ENCODE data around the gene TRIOBP.

TRIOBP gene

GRCh38 chr22:37731804-37732471 lies 35.1 kb downstream of the TRIOBP start:
- DNase-seq, result peak in 1 of 2 experiments; percentile 45

- no peak for DNase-seq
Observed at GRCh38 chr22:37732699-37733607, 36.1 kb downstream of the TRIOBP start.

- no peak for DNase-seq
Observed at GRCh38 chr22:37733625-37734401, 37.0 kb downstream of the TRIOBP start.

- no peak for DNase-seq
Observed at GRCh38 chr22:37734402-37734700, 37.5 kb downstream of the TRIOBP start.

- no peak for DNase-seq
Observed at GRCh38 chr22:37734964-37735451, 38.2 kb downstream of the TRIOBP start.

GRCh38 chr22:37739035-37739434 lies 42.2 kb downstream of the TRIOBP start:
- DNase-seq, result no peak

- DNase-seq, result no peak
Observed at GRCh38 chr22:37739611-37740049, 42.8 kb downstream of the TRIOBP start.

- DNase-seq, result no peak
Observed at GRCh38 chr22:37740455-37741311, 43.8 kb downstream of the TRIOBP start.

GRCh38 chr22:37741312-37741795 lies 44.5 kb downstream of the TRIOBP start:
- no peak for DNase-seq

- DNase-seq, result no peak
Observed at GRCh38 chr22:37742376-37743171, 45.7 kb downstream of the TRIOBP start.

- no peak for DNase-seq
Observed at GRCh38 chr22:37744589-37744988, 47.7 kb downstream of the TRIOBP start.

- DNase-seq, result peak; percentile 42 to 87
Observed at GRCh38 chr22:37745548-37746365, 48.9 kb downstream of the TRIOBP start.

GRCh38 chr22:37746366-37747079 lies 49.7 kb downstream of the TRIOBP start:
- no peak for DNase-seq

GRCh38 chr22:37747080-37747714 lies 50.3 kb downstream of the TRIOBP start:
- no peak for DNase-seq

GRCh38 chr22:37747715-37748100 lies 50.9 kb downstream of the TRIOBP start:
- no peak for DNase-seq

- DNase-seq, result no peak
Observed at GRCh38 chr22:37748659-37749058, 51.8 kb downstream of the TRIOBP start.

GRCh38 chr22:37749226-37749625 lies 52.4 kb downstream of the TRIOBP start:
- no peak for DNase-seq

- DNase-seq, result no peak
Observed at GRCh38 chr22:37749831-37750595, 53.2 kb downstream of the TRIOBP start.

All from NCI-H526 (cell line).